Right lobe of liver (tissue), 4 donors: Measurements from ENCODE around the gene DAPK2.

Experiments
- POLR2A ChIP-seq: fragments of 450-650 bp; IDR thresholded peaks from one replicate; pipeline ENCODE4 v1.6.1; 2017; ENCODE audit warnings: antibody characterized with exemption, mild to moderate bottlenecking
- TF ChIP-seq, protein P1 (sequence below), 4 donors: fragments of 200-600 bp in 3 of 4; fragments of 450-650 bp in 1 of 4; IDR thresholded peaks; one replicate each; pipeline versions ENCODE4 v1.5.1 to v1.8.0; 2016 to 2022; ENCODE audit warnings: antibody characterized with exemption in 4 of 4, mild to moderate bottlenecking in 2 of 4
- donor health status: DM: no; HTN: no; CAD: no.
- donor health status: DM: no; HTN: no; CAD: no.
- donor health status: DM: no; HTN: yes; CAD: no.

DNA sequence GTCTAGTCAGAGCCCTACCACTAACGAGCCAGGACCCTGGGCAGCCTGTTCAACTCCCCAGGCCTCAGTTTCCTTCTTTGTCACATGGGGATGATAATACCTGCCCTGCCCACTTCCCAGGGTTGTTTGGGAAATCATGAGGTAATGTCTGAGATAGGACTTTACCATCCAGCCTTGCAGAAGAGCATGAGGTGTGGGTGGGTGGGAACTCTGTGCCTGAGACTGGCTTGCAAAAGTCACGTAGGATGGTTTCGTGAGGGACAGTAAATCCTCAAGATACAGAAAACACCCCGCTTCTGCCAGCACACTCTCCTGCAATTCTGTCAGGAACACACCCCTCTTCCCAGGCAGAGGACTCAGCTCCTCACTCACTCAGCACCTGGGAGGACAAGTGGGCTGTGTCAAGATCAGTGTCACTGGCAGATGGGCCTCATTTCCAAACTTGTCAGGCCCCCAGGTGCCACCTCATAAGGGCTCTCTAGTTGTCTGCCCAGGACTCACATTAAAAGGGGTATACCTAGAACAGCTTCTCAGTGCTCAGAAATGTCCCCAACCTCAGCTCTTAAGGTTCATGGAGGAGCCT, 58.4 kb downstream of the DAPK2 start:
- TF ChIP-seq, protein P1, sequence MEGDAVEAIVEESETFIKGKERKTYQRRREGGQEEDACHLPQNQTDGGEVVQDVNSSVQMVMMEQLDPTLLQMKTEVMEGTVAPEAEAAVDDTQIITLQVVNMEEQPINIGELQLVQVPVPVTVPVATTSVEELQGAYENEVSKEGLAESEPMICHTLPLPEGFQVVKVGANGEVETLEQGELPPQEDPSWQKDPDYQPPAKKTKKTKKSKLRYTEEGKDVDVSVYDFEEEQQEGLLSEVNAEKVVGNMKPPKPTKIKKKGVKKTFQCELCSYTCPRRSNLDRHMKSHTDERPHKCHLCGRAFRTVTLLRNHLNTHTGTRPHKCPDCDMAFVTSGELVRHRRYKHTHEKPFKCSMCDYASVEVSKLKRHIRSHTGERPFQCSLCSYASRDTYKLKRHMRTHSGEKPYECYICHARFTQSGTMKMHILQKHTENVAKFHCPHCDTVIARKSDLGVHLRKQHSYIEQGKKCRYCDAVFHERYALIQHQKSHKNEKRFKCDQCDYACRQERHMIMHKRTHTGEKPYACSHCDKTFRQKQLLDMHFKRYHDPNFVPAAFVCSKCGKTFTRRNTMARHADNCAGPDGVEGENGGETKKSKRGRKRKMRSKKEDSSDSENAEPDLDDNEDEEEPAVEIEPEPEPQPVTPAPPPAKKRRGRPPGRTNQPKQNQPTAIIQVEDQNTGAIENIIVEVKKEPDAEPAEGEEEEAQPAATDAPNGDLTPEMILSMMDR (IDR thresholded peaks at IDR 0.05): no peak
- TF ChIP-seq POLR2A: no peak
